Raji (cell line): ENCODE data around the gene TYR.

Experiments
- POLR2A ChIP-seq: IDR thresholded peaks from 2 replicates; pipeline ENCODE4 v1.6.1; 2011; ENCODE audit warnings: low read depth, low read length, control low read depth; ENCODE audit not compliant: insufficient read depth

Gene TYR

DNA sequence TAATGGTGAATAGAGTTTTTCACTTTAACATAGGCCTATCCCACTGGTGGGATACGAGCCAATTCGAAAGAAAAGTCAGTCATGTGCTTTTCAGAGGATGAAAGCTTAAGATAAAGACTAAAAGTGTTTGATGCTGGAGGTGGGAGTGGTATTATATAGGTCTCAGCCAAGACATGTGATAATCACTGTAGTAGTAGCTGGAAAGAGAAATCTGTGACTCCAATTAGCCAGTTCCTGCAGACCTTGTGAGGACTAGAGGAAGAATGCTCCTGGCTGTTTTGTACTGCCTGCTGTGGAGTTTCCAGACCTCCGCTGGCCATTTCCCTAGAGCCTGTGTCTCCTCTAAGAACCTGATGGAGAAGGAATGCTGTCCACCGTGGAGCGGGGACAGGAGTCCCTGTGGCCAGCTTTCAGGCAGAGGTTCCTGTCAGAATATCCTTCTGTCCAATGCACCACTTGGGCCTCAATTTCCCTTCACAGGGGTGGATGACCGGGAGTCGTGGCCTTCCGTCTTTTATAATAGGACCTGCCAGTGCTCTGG, at the start of gene TYR:
TSS of gene TYR (plus strand) at position 185 of the 541 bp plus-strand sequence. CDS start at position 264, 79 bp downstream.
- no peak for TF ChIP-seq POLR2A

DNA sequence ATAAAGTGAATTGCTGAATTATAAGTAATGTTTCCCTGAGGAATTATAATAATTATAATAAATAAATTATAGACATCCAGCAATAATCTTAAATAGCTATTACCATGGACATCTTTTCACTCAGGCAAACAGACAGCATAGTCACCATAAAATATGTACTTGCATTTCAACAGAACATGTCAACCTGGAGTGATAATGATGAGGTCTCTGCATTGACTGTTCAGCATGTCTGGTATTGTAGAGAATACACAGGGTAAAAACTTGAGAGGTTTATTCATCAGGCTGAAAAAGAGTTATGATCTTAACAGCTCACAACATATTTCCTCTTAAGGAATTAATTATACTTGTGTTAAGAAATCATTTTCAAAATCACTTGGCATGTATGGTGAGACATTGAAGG, 41.1 kb upstream of the TYR start:
- TF ChIP-seq POLR2A, result no peak

DNA sequence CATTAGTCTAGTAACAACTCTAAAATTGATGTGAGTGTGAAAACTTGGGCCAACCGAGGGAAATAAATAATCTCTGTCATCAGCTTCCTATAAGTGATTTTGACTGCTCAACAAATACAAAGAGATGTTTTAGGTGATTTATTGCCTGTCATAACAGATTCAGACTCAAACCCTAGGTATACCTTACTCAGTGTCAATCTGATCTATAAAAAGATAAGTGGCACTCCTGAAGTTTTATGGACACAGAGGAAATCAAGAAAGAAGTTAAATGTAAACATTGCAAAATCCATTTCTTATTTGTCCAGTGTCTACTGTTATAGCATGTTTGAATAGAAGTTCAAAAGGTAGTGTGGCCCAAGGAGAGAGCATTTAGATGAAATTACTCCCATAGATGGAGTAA, 30.4 kb upstream of the TYR start:
- no peak for TF ChIP-seq POLR2A

DNA sequence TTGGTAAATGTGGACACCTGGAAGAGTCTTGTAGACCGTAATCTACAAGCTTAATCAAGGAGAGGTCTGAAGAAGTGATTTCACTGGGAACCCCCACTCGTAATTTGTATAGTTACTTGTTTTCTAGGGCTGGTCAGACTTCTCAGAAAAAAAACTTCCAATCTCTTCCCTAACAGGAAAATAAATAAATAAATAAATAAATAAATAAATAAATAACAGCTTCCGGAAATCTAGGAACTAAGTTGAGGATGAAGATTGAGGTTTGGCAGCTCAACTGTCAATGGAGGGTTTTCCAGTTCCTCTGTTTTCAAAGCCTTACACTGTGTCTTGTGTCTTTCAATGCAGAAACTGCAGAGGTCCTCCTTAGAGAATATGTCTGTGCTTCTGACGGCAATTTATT, 17.7 kb upstream of the TYR start:
- no peak for TF ChIP-seq POLR2A

DNA sequence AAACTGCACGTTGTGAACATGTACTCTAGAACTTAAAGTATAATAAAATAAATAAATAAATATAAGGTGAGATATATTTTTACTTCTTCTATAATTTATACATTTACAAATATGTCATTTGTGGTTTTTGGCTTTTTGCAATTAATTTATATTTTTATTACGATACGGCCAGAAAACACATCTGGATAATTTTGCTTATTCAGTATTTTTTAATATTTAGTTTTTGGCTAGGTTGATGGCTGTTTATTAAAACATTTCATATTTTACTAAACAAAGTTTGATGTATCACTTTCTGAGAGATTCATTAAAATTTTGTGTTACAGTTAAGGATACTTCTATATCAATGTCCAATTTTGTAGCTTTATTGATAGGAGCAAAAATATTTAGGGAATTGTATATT, 15.7 kb upstream of the TYR start:
- no peak for TF ChIP-seq POLR2A

DNA sequence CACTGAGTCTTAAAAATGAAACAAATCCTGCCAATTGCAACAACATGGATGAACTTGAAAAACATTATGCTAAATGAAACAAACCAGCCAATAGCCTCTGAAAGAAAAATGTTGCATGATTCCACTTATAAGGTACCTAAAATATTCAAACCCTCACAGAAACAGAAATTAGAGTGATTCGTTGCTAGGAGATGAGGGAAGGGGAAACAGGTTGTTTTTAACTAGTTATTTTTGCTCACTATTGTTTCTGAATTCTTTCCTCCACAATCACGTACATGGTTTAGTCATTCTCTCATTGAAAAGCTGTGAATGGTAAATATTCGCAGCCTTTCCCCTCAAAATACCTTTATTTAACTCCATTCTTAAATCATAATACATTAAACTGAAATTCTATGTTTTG, 14.0 kb upstream of the TYR start:
- TF ChIP-seq POLR2A, result no peak

DNA sequence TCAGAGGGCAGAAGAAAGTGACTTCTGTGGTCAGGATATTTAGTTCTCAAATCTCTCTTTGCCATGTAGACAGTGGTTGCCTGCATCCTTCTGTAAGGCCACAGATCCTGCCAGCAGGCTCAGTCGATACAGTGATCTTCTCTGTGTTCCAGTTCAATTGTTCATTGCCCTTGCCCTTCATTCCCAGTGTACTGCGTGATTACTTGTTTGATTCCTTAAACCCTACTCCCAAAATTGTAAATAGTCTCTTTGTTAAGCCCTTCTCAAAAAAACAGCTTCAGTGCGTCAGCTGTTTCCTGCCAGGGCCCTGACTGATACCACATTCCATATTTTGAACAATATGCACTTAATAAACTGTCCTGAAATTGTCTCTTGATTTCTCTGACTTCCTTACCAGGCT, 9.3 kb upstream of the TYR start:
- no peak for TF ChIP-seq POLR2A

DNA sequence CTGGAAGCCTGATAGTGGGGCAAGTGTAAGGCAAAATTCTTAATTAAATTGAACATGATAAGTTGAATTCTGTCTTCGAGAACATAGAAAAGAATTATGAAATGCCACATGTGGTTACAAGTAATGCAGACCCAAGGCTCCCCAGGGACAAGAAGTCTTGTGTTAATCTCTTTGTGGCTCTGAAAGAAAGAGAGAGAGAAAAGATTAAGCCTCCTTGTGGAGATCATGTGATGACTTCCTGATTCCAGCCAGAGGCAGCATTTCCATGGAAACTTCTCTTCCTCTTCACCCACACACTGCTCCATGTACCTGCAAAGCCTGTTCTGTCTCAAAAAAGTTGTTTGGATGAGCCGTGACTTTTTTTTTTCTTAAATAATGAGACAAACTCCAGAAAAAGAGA, 1.9 kb upstream of the TYR start:
- TF ChIP-seq POLR2A, result no peak

DNA sequence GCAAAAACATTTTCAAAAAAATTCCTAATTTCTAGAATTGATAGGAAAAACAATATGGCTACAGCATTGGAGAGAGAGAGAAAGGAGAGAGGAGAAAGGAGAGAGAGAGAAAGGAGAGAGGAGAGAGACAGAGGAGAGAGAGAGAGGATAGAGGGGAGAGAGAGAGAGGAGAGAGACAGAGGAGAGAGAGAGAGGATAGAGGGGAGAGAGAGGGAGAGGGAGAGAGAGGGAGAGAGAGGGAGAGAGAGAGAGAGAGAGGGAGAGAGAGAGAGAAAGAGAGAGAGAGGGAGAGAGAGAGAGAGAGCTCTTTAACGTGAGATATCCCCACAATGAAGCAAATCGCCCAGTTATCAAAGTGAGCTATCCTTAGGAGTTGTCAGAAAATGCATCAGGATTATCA, 737 bp upstream of the TYR start:
- TF ChIP-seq POLR2A, result no peak

DNA sequence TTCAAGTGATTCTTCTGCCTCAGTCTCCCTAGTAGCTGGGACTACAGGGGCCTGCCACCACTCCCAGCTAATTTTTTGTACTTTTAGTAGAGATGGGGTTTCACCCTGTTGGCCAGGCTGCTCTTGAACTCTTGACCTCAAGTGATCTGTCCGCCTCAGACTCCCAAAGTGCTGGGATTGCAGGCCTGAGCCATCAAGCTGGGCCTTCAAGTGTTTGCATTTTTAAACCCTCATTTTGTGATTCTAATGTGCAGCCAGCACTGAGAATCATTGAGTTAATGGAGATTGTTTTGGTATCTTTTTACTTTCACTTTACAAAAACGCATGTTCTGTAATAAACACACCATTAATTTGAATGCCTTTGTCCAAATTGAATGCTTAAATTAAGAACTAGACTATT, 3.4 kb downstream of the TYR start:
- TF ChIP-seq POLR2A, result no peak

DNA sequence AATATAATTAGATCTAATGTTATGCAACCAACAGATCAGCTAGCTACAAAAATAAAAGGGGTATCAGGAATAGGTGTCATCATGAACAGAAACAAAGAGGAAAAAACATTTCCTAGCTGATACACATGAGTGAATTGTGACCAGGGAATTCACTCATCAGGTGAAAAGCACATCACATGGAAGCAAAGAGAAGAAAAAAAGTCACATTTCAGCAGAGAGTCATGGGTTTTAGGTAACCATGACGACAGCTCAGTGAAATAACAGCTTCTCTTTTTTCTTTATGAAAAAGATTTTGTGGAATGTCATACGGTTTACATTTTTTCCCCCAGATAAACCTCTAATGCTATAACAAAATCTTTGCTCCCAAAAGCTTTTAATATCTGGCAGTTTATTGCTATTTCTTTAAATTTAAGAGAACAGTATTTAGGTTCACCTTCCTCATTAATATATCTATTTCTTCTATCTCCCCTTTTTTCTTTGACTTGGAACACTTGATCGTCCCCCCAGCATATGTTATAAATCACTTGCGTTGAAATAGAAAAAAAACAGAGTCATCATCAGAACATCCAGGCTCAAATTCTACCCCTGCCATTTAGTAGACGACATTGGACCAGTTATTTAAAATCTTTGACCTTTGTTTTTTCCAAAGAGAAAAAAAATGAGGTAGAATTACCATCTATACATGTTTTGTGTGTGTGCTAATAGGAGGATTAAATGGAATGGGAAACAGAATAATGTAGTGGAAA, 5.3 kb downstream of the TYR start:
- TF ChIP-seq POLR2A, result no peak

DNA sequence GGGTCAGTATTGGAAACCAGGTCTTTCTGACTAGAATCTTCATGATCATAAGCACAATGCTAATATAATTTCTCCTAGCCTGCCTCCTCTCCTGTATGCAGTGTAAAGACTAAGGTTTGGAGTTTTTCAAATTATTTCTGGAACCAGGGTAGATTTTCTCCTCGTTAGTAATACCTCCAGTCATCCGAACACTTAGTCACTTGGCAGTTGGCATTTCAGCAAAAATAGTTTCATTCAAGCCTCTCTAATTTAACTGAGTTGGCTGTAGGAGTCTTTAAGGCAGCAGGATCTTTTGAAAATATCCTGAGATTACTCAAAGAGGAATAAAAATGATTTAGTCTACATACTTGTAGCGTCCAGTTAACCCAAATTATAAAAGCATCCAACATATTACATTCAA, 6.3 kb downstream of the TYR start:
- no peak for TF ChIP-seq POLR2A

DNA sequence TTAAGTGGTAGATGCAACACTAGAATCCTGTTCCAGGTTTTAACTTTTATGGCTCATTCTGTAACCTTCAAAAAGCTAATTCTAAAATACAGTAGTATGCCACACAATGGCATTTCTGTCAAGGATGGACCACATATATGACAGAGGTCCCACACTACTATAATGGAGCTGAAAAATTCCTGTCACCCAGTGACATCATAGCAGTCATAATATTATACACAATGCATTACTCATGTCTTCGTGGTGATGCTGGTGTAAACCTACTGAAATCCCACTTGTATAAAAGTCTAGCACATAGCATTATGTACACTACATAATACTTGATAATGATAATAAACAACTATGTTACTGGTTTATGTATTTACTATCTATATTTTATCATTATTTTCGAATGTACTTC, 12.1 kb downstream of the TYR start:
- TF ChIP-seq POLR2A, result no peak

DNA sequence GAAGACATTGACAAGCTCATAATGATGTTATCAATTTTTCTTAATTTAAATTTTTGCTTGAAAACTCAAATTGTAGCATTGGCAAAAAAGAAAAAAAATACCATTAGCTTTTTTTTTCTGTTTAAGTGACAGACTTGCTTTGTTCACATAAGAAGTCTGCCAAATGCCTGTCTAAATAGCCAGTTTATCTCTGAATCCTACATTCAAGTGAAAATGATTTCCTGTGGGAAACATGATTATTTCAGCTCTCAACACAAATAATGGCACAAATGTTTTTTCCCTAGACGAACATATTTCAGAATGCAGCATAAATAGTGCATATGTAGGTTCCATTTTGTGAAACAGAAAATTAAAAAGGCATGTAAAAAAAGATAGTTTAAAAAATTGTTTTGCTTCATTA, 23.5 kb downstream of the TYR start:
- no peak for TF ChIP-seq POLR2A

DNA sequence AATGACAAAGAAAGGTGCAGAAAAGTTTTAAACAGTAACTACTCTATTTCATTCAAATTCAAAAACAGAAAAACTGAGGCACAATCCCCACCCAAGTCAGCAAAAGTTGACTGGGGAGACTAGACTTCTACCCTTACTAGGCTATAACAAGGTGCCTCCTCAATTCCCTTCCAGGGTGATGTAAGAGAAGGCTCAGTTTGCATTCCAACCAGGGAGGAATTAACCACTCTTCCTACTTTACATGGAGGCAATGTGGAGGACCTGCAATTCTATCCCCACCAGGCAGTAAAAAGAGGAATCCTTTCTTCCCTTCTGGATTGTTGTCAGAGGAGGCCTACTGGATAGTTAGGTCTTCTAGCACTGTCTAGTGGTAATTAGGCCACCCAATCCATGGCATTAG, 26.1 kb downstream of the TYR start:
- TF ChIP-seq POLR2A, result no peak

DNA sequence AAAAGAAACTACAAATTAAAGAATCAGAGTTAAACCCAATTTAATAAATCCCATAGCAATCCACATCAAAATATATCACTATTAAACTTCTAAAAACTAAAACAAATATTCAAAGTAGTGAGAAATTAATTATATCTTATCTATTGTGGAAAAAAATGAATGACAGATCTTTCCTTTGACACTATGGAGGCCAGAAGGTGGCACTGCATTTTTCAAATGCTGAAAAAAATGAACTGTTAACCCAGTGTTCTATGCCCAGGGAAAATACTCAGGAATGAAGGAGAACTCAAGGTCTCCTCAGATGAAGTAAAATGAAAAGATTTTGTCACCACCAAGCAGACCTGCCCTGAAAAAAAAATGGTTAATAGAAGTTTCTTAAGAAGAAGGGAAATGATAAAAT, 27.7 kb downstream of the TYR start:
- TF ChIP-seq POLR2A, result no peak
